WTC11 (cell line): ENCODE results near the gene PLA2G2D. TPM values are rescaled to one million over a fixed set of nuclear protein-coding genes. Genes with fewer than 3 reads are reported as not detected.

Source experiments
- ATAC-seq: fragments of 200-7000 bp; cut with Tn5 transposase; 2 replicates; pipeline ENCODE4 v1.10.0; 2021; ENCODE audit warnings: mild to moderate bottlenecking, moderate library complexity
- CTCF ChIA-PET: fragments of 300-600 bp; sonication (Branson Sonifier 250); formaldehyde crosslinking; loops from one replicate; lab custom pipeline; 2021; ENCODE audit warnings: antibody characterized with exemption; lab: Charles Lee
- POLR2A ChIA-PET: fragments of 350-600 bp; sonication (Branson Sonifier 250); formaldehyde crosslinking; loops from one replicate; lab custom pipeline; 2021; ENCODE audit warnings: antibody characterized with exemption; lab: Charles Lee
- DNase-seq: peaks from one replicate; pipeline ENCODE4 v3.0.0; 2021; ENCODE audit warnings: low spot score
- H3K27ac Mint-ChIP-seq: 2 replicates; pipeline ENCODE4 v1.8.0; 2021; ENCODE audit warnings: mixed read lengths
- H3K27me3 Mint-ChIP-seq: 2 replicates; pipeline ENCODE4 v1.8.0; 2021; ENCODE audit warnings: low read depth, mild to moderate bottlenecking, moderate library complexity, mixed read lengths
- H3K36me3 Mint-ChIP-seq: 2 replicates; pipeline ENCODE4 v1.8.0; 2021; ENCODE audit warnings: mixed read lengths
- H3K4me1 Mint-ChIP-seq: 2 replicates; pipeline ENCODE4 v1.8.0; 2022; ENCODE audit warnings: mixed read lengths
- H3K4me3 Mint-ChIP-seq: 2 replicates; pipeline ENCODE4 v1.8.0; 2021; ENCODE audit warnings: mild to moderate bottlenecking, moderate library complexity, mixed read lengths
- H3K9me3 Mint-ChIP-seq: 2 replicates; pipeline ENCODE4 v1.8.0; 2021; ENCODE audit warnings: mixed read lengths
- ATF1 ChIP-seq: sonication (generic); formaldehyde crosslinking; IDR thresholded peaks from 2 replicates; pipeline ENCODE4 v1.8.1; 2023; ENCODE audit warnings: mild to moderate bottlenecking, moderate library complexity, missing genetic modification reagents
- E2F5 ChIP-seq: sonication (generic); formaldehyde crosslinking; IDR thresholded peaks from 2 replicates; pipeline ENCODE4 v1.8.1; 2022; ENCODE audit warnings: mild to moderate bottlenecking, moderate library complexity, missing genetic modification reagents
- ELF4 ChIP-seq: sonication (generic); formaldehyde crosslinking; IDR thresholded peaks from 2 replicates; pipeline ENCODE4 v1.8.1; 2022; ENCODE audit warnings: low read depth, mild to moderate bottlenecking, moderate library complexity, missing genetic modification reagents
- ERG ChIP-seq: fragments of 250-450 bp; sonication (Bioruptor Pico); IDR thresholded peaks from 2 replicates; pipeline ENCODE4 v1.8.0; 2021; ENCODE audit warnings: mild to moderate bottlenecking
- ETV6 ChIP-seq: sonication (generic); formaldehyde crosslinking; IDR thresholded peaks from 2 replicates; pipeline ENCODE4 v1.8.1; 2022; ENCODE audit warnings: mild to moderate bottlenecking, missing genetic modification reagents
- FOXJ3 ChIP-seq: sonication (generic); formaldehyde crosslinking; IDR thresholded peaks from 2 replicates; pipeline ENCODE4 v1.9.0; 2021; ENCODE audit warnings: missing genetic modification reagents, mild to moderate bottlenecking, borderline replicate concordance
- GABPB1 ChIP-seq: sonication (generic); formaldehyde crosslinking; IDR thresholded peaks from 2 replicates; pipeline ENCODE4 v1.8.1; 2023; ENCODE audit warnings: mild to moderate bottlenecking, missing genetic modification reagents
- GTF2I ChIP-seq: fragments of 250-450 bp; sonication (Bioruptor Pico); conservative IDR thresholded peaks from 2 replicates; pipeline ENCODE4 v1.4.0; 2021; ENCODE audit warnings: mild to moderate bottlenecking
- JUN ChIP-seq: sonication (generic); formaldehyde crosslinking; IDR thresholded peaks from 2 replicates; pipeline ENCODE4 v1.8.0; 2023; ENCODE audit warnings: mild to moderate bottlenecking, missing genetic modification reagents
- NFE2L1 ChIP-seq: sonication (generic); formaldehyde crosslinking; IDR thresholded peaks from 2 replicates; pipeline ENCODE4 v1.8.1; 2023; ENCODE audit warnings: missing genetic modification reagents
- NR3C1 ChIP-seq: sonication (generic); formaldehyde crosslinking; conservative IDR thresholded peaks from 2 replicates; pipeline ENCODE4 v1.8.1; 2023; ENCODE audit warnings: low read depth, mild to moderate bottlenecking, missing genetic modification reagents
- RELA ChIP-seq: sonication (generic); formaldehyde crosslinking; IDR thresholded peaks from 2 replicates; pipeline ENCODE4 v1.8.1; 2022; ENCODE audit warnings: missing genetic modification reagents, mild to moderate bottlenecking, borderline replicate concordance
- SMAD3 ChIP-seq: sonication (generic); formaldehyde crosslinking; IDR thresholded peaks from 2 replicates; pipeline ENCODE4 v1.8.0; 2022; ENCODE audit warnings: missing genetic modification reagents, mild to moderate bottlenecking, borderline replicate concordance
- TP53 ChIP-seq: sonication (generic); formaldehyde crosslinking; IDR thresholded peaks from 2 replicates; pipeline ENCODE4 v1.8.1; 2023; ENCODE audit warnings: mild to moderate bottlenecking, missing genetic modification reagents
- USF1 ChIP-seq: sonication (generic); formaldehyde crosslinking; IDR thresholded peaks from 2 replicates; pipeline ENCODE4 v1.8.0; 2022; ENCODE audit warnings: mild to moderate bottlenecking, missing genetic modification reagents
- USF2 ChIP-seq: sonication (generic); formaldehyde crosslinking; IDR thresholded peaks from 2 replicates; pipeline ENCODE4 v1.8.1; 2023; ENCODE audit warnings: mild to moderate bottlenecking, missing genetic modification reagents, moderate library complexity
- ZBTB21 ChIP-seq: sonication (generic); formaldehyde crosslinking; IDR thresholded peaks from 2 replicates; pipeline ENCODE4 v1.8.1; 2023; ENCODE audit warnings: mild to moderate bottlenecking, missing genetic modification reagents, borderline replicate concordance
- ZMAT4 ChIP-seq: fragments of 250-450 bp; sonication (Bioruptor Pico); IDR thresholded peaks from 2 replicates; pipeline ENCODE4 v1.9.0; 2021; ENCODE audit warnings: mild to moderate bottlenecking
- ZNF281 ChIP-seq: sonication (generic); formaldehyde crosslinking; IDR thresholded peaks from 2 replicates; pipeline ENCODE4 v1.8.0; 2023; ENCODE audit warnings: mild to moderate bottlenecking, missing genetic modification reagents
- ZNF317 ChIP-seq: sonication (generic); formaldehyde crosslinking; IDR thresholded peaks from 2 replicates; pipeline ENCODE4 v1.8.1; 2023; ENCODE audit warnings: low read depth, mild to moderate bottlenecking, moderate library complexity, missing genetic modification reagents, borderline replicate concordance
- ZNF416 ChIP-seq: fragments of 250-450 bp; sonication (Bioruptor Pico); IDR thresholded peaks from 2 replicates; pipeline ENCODE4 v1.9.0; 2021; ENCODE audit warnings: mild to moderate bottlenecking, inconsistent platforms
- ZNF423 ChIP-seq: fragments of 250-450 bp; sonication (Bioruptor Pico); IDR thresholded peaks from 2 replicates; pipeline ENCODE4 v2.1.2; 2022; ENCODE audit warnings: mild to moderate bottlenecking, moderate library complexity
- ZNF425 ChIP-seq: fragments of 250-450 bp; sonication (Bioruptor Pico); conservative IDR thresholded peaks from 2 replicates; pipeline ENCODE4 v1.9.0; 2021; ENCODE audit warnings: mild to moderate bottlenecking
- ZNF671 ChIP-seq: fragments of 250-450 bp; sonication (Bioruptor Pico); IDR thresholded peaks from 2 replicates; pipeline ENCODE4 v1.8.0; 2021; ENCODE audit warnings: mild to moderate bottlenecking
- ZSCAN18 ChIP-seq: fragments of 250-450 bp; sonication (Bioruptor Pico); IDR thresholded peaks from 2 replicates; pipeline ENCODE4 v2.1.2; 2022; ENCODE audit warnings: mild to moderate bottlenecking, moderate library complexity
- total RNA-seq: library from RNA; stranded (reverse); gene quantifications from 3 replicates; pipeline ENCODE4 v1.2.3, GENCODE V29; 2021

Gene PLA2G2D
- total RNA-seq, 1 experiment from 2014 or later, result not detected

GRCh38 chr1:20137055-20137454 lies 17.7 kb upstream of the PLA2G2D start (continued):
- TF ChIP-seq ERG (CRISPR knock-in tag) (no peak), ZMAT4 (no peak), JUN (CRISPR knock-in tag) (no peak), ZNF416 (CRISPR knock-in tag) (no peak), ZNF671 (no peak), NFE2L1 (CRISPR knock-in tag) (no peak), ZNF425 (CRISPR knock-in tag) (no peak), USF1 (no peak), GTF2I (CRISPR knock-in tag) (no peak), USF2 (CRISPR knock-in tag) (no peak), NR3C1 (CRISPR knock-in tag) (no peak), TP53 (CRISPR knock-in tag) (no peak)
- TF ChIP-seq, all 79 proteins: peak for 0

- CTCF ChIA-PET, result no interaction called here
- ATAC-seq, result no peak
- POLR2A ChIA-PET, result no interaction called here
- H3K4me1 Mint-ChIP-seq, result no peaks in the 10 kb centered on the region
- H3K9me3 Mint-ChIP-seq, result peaks cover 23% of the 10 kb centered on the region
- no peak overlapping the region for H3K27ac Mint-ChIP-seq
- no peak overlapping the region for H3K4me3 Mint-ChIP-seq
- 0 out of 2 replicates have a peak, but pooled peaks cover 3% of the 10 kb centered on the region for H3K27me3 Mint-ChIP-seq
- peaks cover 8% of the 10 kb centered on the region for H3K36me3 Mint-ChIP-seq
- no peak for DNase-seq
- no peak for TF ChIP-seq ZNF423 (CRISPR knock-in tag)
- no peak for TF ChIP-seq ZNF281 (CRISPR knock-in tag)
- TF ChIP-seq ATF1 (CRISPR knock-in tag), result no peak
- TF ChIP-seq JUN (CRISPR knock-in tag), result no peak
- no peak for TF ChIP-seq ZBTB21 (CRISPR knock-in tag)
- no peak for TF ChIP-seq FOXJ3 (CRISPR knock-in tag)
- TF ChIP-seq ELF4 (CRISPR knock-in tag), result no peak
- no peak for TF ChIP-seq ZNF425 (CRISPR knock-in tag)
- no peak for TF ChIP-seq GABPB1 (CRISPR knock-in tag)
- TF ChIP-seq ZSCAN18, result no peak
- no peak for TF ChIP-seq ETV6 (CRISPR knock-in tag)
- TF ChIP-seq SMAD3 (CRISPR knock-in tag), result no peak
- TF ChIP-seq E2F5, result no peak
- TF ChIP-seq ZNF317, result no peak
- no peak for TF ChIP-seq RELA (CRISPR knock-in tag)
Observed at GRCh38 chr1:20136249-20136648, 16.9 kb upstream of the PLA2G2D start.
